HEK293T (cell line): ENCODE measurements around the gene DECR2.

Experiments used
- BHLHE40 ChIP-seq: fragments of 450-650 bp; IDR thresholded peaks from 2 replicates; pipeline ENCODE4 v1.6.1; 2016; ENCODE audit warnings: mild to moderate bottlenecking, moderate library complexity, borderline replicate concordance
- FOXK2 ChIP-seq: fragments of 450-650 bp; IDR thresholded peaks from 2 replicates; pipeline ENCODE4 v1.6.1; 2016; ENCODE audit warnings: mild to moderate bottlenecking
- SUZ12 ChIP-seq: fragments of 450-650 bp; IDR thresholded peaks from 2 replicates; pipeline ENCODE4 v1.6.1; 2016; ENCODE audit warnings: mild to moderate bottlenecking
- TARDBP ChIP-seq: fragments of 450-650 bp; IDR thresholded peaks from 2 replicates; pipeline ENCODE4 v1.6.1; 2016
- ZNF384 ChIP-seq: fragments of 450-650 bp; IDR thresholded peaks from 2 replicates; pipeline ENCODE4 v1.6.1; 2016

DNA sequence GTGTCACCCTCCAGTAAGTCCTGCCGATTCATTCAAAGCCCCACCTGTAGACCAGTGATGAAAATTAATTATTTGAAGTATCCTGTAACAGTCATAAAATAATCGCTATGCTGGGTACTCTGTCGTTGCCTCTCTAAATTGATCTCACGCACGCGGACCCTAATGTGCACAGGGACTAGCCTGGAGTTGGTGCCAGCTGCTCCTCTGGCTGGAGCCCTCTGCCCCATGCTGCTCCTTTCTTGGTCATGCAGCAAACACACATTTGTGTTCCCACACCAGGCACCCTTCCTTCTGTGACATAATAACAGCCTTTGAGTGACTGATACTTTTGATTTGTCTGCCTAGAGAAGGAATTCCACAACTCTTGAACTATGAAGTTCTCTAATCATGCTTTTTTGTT is 39.8 kb downstream of the DECR2 start:
- TF ChIP-seq TARDBP, result no peak
- TF ChIP-seq ZNF384, result no peak
- no peak for TF ChIP-seq BHLHE40
- no peak for TF ChIP-seq SUZ12
- TF ChIP-seq FOXK2, result no peak
